SH-SY5Y (cell line): Measurements from ENCODE around the gene NMNAT2.

Experiments used
- GATA2 ChIP-seq: IDR thresholded peaks from 2 replicates; pipeline ENCODE4 v1.6.1; 2011; ENCODE audit warnings: mild to moderate bottlenecking, low read depth, low read length
- GATA3 ChIP-seq: IDR thresholded peaks from 2 replicates; pipeline ENCODE4 v1.6.1; 2011; ENCODE audit warnings: low read depth, mild to moderate bottlenecking, low read length, moderate library complexity

GRCh38 chr1:183313063-183313462, 105.1 kb downstream of the NMNAT2 start:
- TF ChIP-seq GATA3 (no peak), GATA2 (no peak)
